ENCODE data around the gene CD300LG. TPM values are rescaled to one million over a fixed set of nuclear protein-coding genes. Genes with fewer than 3 reads are reported as not detected.

Gene CD300LG
- total RNA-seq, 1 experiment from 2014 or later, result not detected

DNA sequence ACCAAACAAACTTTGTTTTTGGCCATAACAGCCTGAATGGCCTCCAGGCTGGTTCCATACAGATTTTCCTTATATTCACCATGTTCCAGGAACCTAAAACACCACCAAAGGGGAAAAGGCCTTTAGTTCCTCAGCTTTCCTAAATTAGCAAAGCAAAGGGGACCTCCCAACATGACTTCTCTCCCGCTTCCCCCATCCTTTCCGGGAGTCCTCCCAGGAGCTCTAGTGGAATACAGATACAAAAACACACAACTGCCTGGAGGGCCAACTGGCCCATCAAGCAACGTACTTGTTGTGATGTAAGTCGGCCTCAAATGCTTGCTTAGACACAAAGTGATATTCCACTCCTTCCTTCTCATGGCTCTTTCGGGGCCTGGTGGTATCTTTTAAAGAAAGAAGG lies 36.2 kb upstream of the CD300LG start:
- BruUV-seq (replicated peaks), result no TSS peak
- DNase-seq (ENCODE audit: low spot score), result no peak
- no peaks in the 10 kb centered on the region for H3K36me3 ChIP-seq (ENCODE audit: insufficient read depth, low read length, poor library complexity, severe bottlenecking)
- no peaks in the 10 kb centered on the region for H3K9me3 ChIP-seq (ENCODE audit: low read depth, low read length, poor library complexity, severe bottlenecking)
- H3K27me3 ChIP-seq (replicated peaks; ENCODE audit: insufficient read depth, low read depth, low read length, poor library complexity), result no peaks in the 10 kb centered on the region
- intact Hi-C loops (cut with micrococcal nuclease; ENCODE audit: unreplicated experiment), result no loop called here
- H3K4me3 ChIP-seq (ENCODE audit: low read depth, low read length, poor library complexity, severe bottlenecking), result no peak overlapping the region
- H3K27ac ChIP-seq (ENCODE audit: low read depth, low read length, poor library complexity, severe bottlenecking), result no peak overlapping the region
- no peak for TF ChIP-seq EZH2 (IDR thresholded peaks at IDR 0.05; ENCODE audit: borderline replicate concordance, low read depth, low read length, poor library complexity, severe bottlenecking)
- TF ChIP-seq, protein P1, sequence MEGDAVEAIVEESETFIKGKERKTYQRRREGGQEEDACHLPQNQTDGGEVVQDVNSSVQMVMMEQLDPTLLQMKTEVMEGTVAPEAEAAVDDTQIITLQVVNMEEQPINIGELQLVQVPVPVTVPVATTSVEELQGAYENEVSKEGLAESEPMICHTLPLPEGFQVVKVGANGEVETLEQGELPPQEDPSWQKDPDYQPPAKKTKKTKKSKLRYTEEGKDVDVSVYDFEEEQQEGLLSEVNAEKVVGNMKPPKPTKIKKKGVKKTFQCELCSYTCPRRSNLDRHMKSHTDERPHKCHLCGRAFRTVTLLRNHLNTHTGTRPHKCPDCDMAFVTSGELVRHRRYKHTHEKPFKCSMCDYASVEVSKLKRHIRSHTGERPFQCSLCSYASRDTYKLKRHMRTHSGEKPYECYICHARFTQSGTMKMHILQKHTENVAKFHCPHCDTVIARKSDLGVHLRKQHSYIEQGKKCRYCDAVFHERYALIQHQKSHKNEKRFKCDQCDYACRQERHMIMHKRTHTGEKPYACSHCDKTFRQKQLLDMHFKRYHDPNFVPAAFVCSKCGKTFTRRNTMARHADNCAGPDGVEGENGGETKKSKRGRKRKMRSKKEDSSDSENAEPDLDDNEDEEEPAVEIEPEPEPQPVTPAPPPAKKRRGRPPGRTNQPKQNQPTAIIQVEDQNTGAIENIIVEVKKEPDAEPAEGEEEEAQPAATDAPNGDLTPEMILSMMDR (conservative IDR thresholded peaks at IDR 0.05; ENCODE audit: low read depth, low read length), result no peak
- ChIA-PET CTCF (no interaction called here), POLR2A (ENCODE audit: low non-redundant PET) (no interaction called here)
- no peaks in the 10 kb centered on the region for H3K4me1 ChIP-seq (ENCODE audit: insufficient read depth, low read length, poor library complexity, severe bottlenecking)

DNA sequence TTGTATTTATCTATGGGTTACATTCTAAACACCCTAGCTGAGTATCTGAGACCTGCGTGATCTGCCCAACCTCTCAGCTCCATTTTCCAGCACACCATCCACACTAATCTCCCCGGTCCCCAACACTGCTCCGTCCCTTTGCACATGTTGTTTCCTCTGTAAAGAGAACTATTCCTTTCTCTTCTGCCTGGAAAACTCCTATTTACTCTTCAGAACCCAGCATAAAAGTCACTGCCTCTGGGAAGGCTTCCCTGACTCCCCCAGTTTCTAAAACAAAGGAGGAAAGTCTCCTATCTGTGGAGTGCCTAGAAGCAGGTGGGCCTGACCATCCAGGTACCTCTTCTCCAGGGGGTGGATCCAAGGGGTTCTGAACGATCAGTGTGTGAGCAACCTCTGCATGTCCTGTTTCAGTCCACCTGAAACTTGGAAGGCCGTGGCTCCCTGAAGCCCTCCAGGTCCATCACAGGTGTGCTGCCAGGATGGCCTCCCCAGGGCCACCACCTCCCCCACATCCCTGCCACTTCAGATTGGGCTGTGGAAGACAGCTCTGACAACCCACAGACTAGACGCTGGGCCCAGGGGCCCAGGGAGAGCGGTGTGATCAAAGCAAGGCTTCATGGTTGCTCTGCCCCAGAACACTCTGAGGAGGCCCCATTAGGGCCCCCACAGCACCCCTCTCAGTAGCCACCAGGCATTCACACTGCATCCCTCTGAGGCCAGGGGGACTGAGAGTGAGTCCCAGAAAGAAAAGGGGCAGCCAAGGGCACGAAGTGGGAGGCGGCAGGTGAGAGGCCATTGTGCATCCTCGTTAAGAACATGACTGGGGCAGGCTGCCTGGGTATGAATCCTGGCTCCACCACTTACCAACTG lies 34.3 kb upstream of the CD300LG start:
- Histone ChIP-seq H3K4me3 (ENCODE audit: low read depth, low read length, poor library complexity, severe bottlenecking) (no peak overlapping the region), H3K36me3 (ENCODE audit: insufficient read depth, low read length, poor library complexity, severe bottlenecking) (no peaks in the 10 kb centered on the region), H3K9me3 (ENCODE audit: low read depth, low read length, poor library complexity, severe bottlenecking) (no peaks in the 10 kb centered on the region), H3K4me1 (ENCODE audit: insufficient read depth, low read length, poor library complexity, severe bottlenecking) (no peaks in the 10 kb centered on the region), H3K27ac (ENCODE audit: low read depth, low read length, poor library complexity, severe bottlenecking) (no peak overlapping the region), H3K27me3 (replicated peaks; ENCODE audit: insufficient read depth, low read depth, low read length, poor library complexity) (no peaks in the 10 kb centered on the region)
- TF ChIP-seq, protein P1 (conservative IDR thresholded peaks at IDR 0.05; ENCODE audit: low read depth, low read length), result no peak
- TF ChIP-seq EZH2 (IDR thresholded peaks at IDR 0.05; ENCODE audit: borderline replicate concordance, low read depth, low read length, poor library complexity, severe bottlenecking), result no peak
- intact Hi-C loops (cut with micrococcal nuclease; ENCODE audit: unreplicated experiment), result no loop called here
- BruUV-seq (replicated peaks), result no TSS peak
- CTCF ChIA-PET, result no interaction called here
- no peak for DNase-seq (ENCODE audit: low spot score)
- POLR2A ChIA-PET (ENCODE audit: low non-redundant PET), result no interaction called here

DNA sequence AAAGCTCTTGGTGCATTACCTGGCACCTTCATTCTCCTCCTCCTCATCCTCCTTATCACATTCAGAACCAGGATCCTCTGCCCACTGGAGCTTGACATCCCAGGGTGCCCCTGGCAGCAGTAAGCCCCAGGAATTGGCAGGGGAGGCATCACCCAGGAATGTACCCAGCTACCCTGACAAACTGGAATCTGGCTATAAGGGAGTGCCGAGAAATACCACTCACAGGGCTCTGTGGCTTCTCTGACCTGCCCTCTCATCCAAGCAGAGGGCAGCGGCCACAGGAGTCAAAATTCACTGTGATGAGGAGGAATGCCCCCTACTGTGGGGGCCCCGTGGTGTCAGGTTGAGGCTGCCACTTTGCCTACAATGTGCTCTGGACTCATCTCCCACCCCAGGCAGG lies 33.6 kb upstream of the CD300LG start:
- TF ChIP-seq EZH2 (IDR thresholded peaks at IDR 0.05; ENCODE audit: borderline replicate concordance, low read depth, low read length, poor library complexity, severe bottlenecking), result no peak
- TF ChIP-seq, protein P1 (conservative IDR thresholded peaks at IDR 0.05; ENCODE audit: low read depth, low read length), result no peak
- no TSS peak for BruUV-seq (replicated peaks)
- POLR2A ChIA-PET (ENCODE audit: low non-redundant PET), result no interaction called here

More for the DNA sequence above, 33.6 kb upstream of the CD300LG start:
- CTCF ChIA-PET, result no interaction called here
- H3K9me3 ChIP-seq (ENCODE audit: low read depth, low read length, poor library complexity, severe bottlenecking), result no peaks in the 10 kb centered on the region
- H3K4me3 ChIP-seq (ENCODE audit: low read depth, low read length, poor library complexity, severe bottlenecking), result no peak overlapping the region
- no peaks in the 10 kb centered on the region for H3K27me3 ChIP-seq (replicated peaks; ENCODE audit: insufficient read depth, low read depth, low read length, poor library complexity)
- H3K4me1 ChIP-seq (ENCODE audit: insufficient read depth, low read length, poor library complexity, severe bottlenecking), result no peaks in the 10 kb centered on the region
- intact Hi-C loops (cut with micrococcal nuclease; ENCODE audit: unreplicated experiment), result no loop called here
- H3K36me3 ChIP-seq (ENCODE audit: insufficient read depth, low read length, poor library complexity, severe bottlenecking), result no peaks in the 10 kb centered on the region
- H3K27ac ChIP-seq (ENCODE audit: low read depth, low read length, poor library complexity, severe bottlenecking), result no peak overlapping the region
- DNase-seq (ENCODE audit: low spot score), result no peak
